Ramos (cell line): ENCODE measurements around the gene ABCA3.
"Not testable (repeated sequence)": the region's sequence is repeated elsewhere in the genome, so short reads cannot be mapped to it uniquely, and the experiment has no call there.

ENCODE experiments used
- in situ Hi-C: fragments of 300-500 bp; cut with MboI; formaldehyde crosslinking; loops from one replicate; pipeline ENCODE4 v1.14.3; 2022; ENCODE audit warnings: low sequenced_read_pairs; ENCODE audit not compliant: unreplicated experiment

ABCA3 gene

GRCh38 chr16:2282866-2283555 lies 57.5 kb downstream of the ABCA3 start:
- in situ Hi-C loops: no loop called here

GRCh38 chr16:2282262-2282661 lies 58.3 kb downstream of the ABCA3 start:
- in situ Hi-C loops: no loop called here

DNA sequence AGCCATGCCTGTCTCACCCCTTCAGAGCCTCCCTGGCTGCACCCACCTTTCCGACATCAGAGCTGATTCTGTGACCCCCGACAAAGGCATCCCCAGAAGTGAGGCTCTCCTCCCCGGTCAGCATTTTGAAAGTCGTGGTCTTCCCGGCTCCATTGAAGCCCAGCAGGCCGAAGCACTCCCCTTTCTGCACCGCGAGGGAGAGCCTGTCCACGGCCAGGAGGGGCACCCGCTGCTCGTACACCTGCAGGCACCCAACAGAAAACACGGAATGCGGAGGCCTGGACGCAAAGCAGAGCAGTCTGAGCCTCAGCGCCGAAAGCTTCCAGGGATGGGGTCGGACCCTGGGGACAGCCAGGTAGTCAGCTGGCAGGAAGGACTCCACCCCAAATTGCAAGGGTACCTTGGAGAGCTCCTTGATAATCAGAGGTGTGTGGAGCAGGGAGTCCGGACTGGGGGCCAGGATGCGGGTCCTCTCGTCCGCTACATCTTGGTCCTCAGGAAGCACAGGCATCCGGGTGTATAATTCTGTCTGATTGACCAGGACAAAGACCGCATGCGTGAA lies 59.5 kb downstream of the ABCA3 start:
- in situ Hi-C loops: no loop called here

DNA sequence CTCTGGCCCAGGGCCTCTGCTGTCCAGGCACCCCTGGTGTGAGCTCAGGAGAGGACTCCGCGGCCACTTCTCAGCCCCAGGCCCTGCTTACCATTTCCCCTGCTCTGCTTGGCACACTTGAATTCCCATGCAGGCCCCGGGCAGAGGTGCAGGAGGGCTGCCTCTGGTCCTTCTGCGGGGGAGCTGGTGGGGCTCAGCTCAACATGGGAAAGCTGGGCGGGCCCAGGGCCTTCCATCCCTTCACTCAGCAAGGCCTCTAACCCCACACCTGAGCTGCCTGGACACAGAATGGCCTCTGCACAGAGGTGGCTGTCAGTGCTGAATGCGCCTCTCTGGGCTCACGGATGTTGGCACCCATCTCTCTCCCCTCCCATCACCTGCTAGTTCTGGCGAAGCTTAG lies 60.1 kb downstream of the ABCA3 start:
- in situ Hi-C loops: no loop called here

DNA sequence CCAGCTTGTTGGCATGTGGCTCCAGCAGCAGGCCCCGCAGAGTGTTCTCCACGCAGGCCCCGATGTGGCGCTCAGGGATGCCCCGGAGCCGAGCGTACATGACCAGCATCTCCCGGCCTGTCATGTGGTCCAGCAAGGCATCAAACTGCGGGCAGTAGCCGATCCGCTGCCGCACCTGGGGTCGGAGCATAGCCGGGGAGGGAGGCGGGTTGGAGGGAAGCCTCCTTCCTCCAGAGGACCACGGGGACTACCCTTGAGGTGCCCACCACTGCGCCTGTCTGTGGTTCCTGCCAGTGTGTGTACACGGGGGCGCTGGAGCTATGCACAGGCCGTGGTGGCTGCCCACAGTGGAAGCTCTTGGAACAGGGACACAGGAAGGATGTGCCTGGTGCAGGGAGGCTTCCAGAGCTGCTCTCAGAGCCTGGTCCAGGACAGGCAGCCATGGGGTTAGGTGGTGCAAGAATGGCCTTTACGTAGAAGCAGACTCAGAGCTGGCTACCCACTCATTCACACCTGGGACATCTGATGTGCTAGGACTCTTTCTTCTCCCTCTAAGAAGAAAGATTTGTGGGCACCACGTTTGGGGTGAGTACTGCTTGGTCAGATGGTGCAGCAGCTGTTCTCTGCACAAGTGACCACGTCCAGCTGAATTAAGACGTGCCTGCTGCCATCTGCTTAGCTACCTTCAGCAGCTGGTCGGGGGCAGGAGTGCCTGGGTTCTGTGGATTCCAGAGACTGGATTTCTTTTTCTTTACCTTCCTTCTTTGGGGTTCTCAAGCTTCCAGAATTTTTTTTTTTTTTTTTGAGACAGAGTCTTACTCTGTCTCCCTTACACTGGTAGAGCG lies 61.4 kb downstream of the ABCA3 start:
- in situ Hi-C loops: no loop called here

- in situ Hi-C loops: no loop called here
Measured at GRCh38 chr16:2278272-2278608, 62.3 kb downstream of the ABCA3 start.

GRCh38 chr16:2277466-2278271 lies 62.9 kb downstream of the ABCA3 start:
- in situ Hi-C loops: no loop called here

GRCh38 chr16:2276368-2277195 lies 63.9 kb downstream of the ABCA3 start:
- in situ Hi-C loops: no loop called here

- in situ Hi-C loops: no loop called here
Measured at GRCh38 chr16:2275476-2276367, 64.8 kb downstream of the ABCA3 start.

DNA sequence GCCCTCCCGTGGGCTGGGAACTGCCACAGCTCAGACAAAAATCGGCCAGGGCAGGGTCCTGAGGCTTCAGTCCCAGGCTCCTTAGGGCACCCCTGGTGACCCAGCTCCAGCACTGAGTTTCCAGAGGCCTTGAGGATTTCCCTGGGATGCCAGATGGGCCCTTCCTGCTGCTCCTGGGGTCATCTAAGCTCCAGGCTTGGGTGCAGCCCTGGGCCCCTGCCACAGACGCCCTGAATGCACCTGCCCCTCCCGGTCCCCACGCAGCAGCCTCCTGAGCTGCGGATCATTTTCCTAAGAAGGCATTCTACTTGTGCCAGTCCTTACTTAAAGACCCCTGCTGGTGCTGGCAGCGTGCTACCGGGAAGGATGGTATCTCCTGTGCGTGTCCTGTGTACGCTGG lies 66.6 kb downstream of the ABCA3 start:
- in situ Hi-C loops: no loop called here

GRCh38 chr16:2273484-2273883 lies 67.0 kb downstream of the ABCA3 start:
- in situ Hi-C loops: no loop called here

DNA sequence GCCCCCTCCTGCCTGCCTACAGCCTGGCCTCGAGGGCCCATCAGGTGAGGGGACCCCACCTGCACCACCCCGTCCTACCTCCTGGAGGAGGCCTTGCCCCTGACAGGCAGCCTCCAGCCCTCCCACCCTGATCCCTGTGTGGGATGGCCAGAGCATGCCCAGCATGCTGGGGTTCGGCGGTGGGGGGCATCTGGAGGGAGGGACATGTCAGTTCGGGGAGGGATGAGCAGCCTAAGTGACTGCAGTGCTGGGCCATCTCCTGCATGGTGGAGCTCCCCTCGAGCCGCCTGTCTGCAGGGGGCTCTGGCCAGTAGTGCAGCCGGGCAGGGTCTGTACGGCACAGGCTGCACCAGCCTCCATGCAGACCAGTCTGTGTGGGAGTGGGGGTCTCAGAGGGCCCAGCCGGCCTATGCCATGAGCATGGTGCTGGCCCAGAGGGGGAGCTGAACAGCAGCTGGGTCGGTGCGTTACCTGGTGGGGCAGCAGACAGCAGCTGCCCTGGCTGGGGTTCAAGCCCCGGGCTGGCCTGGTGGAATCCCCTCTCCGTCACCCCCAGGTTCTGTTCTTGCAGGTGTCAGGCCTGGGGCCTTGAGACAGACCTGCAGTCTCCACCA lies 68.6 kb downstream of the ABCA3 start:
- in situ Hi-C loops: no loop called here

- in situ Hi-C loops: no loop called here
Measured at GRCh38 chr16:2270588-2271470, 69.7 kb downstream of the ABCA3 start.

DNA sequence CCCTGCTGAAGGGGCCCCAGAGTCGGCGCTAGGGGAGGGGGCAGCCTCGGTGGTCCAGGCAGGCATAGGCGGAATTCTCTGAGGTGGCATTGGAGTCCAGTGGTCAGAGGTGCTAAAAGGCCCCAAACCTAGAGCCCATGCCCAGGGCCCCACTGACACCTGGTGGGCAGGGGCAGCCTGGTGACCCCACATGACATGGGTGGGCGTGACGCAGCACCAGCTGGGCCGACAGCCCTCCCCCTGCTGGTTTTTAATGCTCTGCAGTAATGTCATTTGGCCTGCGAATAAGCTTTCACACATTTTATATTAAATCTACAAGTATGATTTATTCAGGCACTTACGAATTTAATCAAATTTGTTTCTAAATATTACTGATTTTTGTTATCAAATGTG lies 70.5 kb downstream of the ABCA3 start:
- in situ Hi-C loops: no loop called here

DNA sequence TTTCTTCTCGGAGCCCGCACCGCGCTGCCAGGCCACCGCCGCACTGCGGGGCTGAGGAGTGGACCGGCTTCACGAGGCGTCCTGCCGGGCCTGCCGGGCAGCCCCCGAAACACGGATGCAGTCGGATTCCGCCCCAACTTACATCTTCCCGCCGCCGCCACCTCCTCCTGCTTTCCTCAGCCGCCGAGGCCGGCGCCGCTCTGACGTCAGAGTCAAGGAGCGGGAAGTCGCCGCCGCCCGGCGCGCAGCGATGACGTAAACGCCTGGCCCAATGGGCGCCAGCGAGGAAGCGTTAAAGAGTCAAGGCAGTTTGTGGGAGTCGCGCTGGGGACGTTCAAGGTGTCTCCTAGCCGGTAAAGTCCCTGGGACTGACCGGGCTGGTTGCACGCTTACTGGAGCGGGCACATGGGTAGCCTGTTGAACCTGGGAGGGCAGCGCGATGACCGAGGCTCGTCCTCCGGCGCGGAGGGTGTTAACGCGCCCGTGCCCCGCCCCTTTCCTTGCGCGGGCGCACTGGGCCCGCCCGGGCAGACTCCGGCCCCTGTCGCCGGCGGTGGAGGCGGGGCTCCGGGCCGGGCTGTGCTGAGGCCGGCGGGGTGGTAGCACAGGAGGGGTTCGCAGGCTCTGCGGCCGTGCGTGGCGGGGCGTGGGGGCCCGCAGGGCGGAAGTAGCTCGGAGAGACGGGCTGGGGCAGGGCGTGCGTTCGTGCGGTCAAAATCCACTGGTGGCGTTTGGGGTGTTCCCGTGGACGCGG lies 72.4 kb downstream of the ABCA3 start, which contains the start of gene RNPS1:
Gene RNPS1 (minus strand): TSS at position 214 of the 754 bp plus-strand sequence. CDS start 3,483 bp downstream, outside the sequence.
- in situ Hi-C loops: no loop called here

- in situ Hi-C loops: not testable (repeated sequence)
Measured at GRCh38 chr16:2267505-2267912, 73.0 kb downstream of the ABCA3 start.

- in situ Hi-C loops: not testable (repeated sequence)
Measured at GRCh38 chr16:2266887-2267286, 73.6 kb downstream of the ABCA3 start.
